Neural crest cell (in vitro differentiated cells): ENCODE results near the gene PKD2. TPM values are rescaled to one million over a fixed set of nuclear protein-coding genes. Genes with fewer than 3 reads are reported as not detected.
"Not testable (repeated sequence)": the region's sequence is repeated elsewhere in the genome, so short reads cannot be mapped to it uniquely, and the experiment has no call there.

Source experiments
- DNase-seq: peaks from one replicate; pipeline ENCODE4 v3.0.0; 2021; ENCODE audit warnings: low read depth, mixed read lengths, low spot score
- H3K27ac Mint-ChIP-seq: one replicate; pipeline ENCODE4 v1.8.0; 2021; ENCODE audit warnings: mild to moderate bottlenecking, mixed read lengths; ENCODE audit not compliant: unreplicated experiment
- H3K27me3 Mint-ChIP-seq: 2 replicates; pipeline ENCODE4 v1.8.0; 2021; ENCODE audit warnings: low read depth, mild to moderate bottlenecking, mixed read lengths
- H3K36me3 Mint-ChIP-seq: 2 replicates; pipeline ENCODE4 v1.8.0; 2021; ENCODE audit warnings: low read depth, mild to moderate bottlenecking, mixed read lengths
- H3K4me1 Mint-ChIP-seq: 2 replicates; pipeline ENCODE4 v1.8.0; 2021; ENCODE audit warnings: mixed read lengths
- H3K4me3 Mint-ChIP-seq: one replicate; pipeline ENCODE4 v1.8.0; 2021; ENCODE audit warnings: mild to moderate bottlenecking, mixed read lengths
- H3K9me3 Mint-ChIP-seq: 2 replicates; pipeline ENCODE4 v1.8.0; 2021; ENCODE audit warnings: mixed read lengths
- total RNA-seq: library from RNA; stranded (reverse); gene quantifications from 2 replicates; pipeline ENCODE4 v1.2.1, GENCODE V29; 2021
- TF ChIP-seq, protein P1 (sequence below): fragments of 200-600 bp; sonication (generic); conservative IDR thresholded peaks from 2 replicates; pipeline ENCODE4 v1.5.0; 2021; ENCODE audit warnings: antibody characterized with exemption, mild to moderate bottlenecking

Gene PKD2
- total RNA-seq, 1 donor from 2014 or later: 37.9 TPM

DNA sequence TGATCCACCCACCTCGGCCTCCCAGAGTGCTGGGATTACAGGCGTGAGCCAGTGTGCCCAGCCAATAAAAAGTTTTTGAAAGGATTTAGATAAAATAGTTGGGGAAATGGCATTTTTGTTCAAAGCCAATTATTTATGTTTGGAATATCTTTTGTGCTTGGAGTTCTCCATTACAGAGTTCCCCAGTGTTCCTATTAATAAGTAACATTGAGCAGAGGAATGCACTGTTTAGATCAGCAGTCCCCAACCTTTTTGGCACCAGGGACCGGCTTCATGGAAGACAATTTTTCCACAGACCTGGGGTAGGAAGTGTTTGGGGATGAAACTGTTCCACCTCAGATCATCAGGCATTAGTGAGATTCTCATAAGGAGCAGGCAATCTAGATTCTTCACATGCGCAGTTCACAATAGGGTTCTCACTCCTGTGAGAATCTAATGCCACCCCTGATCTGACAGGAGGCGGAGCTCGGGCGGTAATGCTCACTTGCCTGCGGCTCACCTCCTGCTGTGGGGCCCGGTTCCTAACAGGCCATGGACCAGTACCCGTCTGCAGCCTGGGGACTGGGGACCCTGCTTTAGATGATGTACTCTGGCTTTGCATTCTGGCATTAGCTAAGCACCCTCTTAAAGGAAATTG lies 8.3 kb downstream of the PKD2 start:
- no peak for DNase-seq
- Mint-ChIP-seq H3K4me3 (no peak overlapping the region), H3K27me3 (no peaks in the 10 kb centered on the region), H3K36me3 (peaks cover 9% of the 10 kb centered on the region), H3K9me3 (no peaks in the 10 kb centered on the region), H3K27ac (no peak overlapping the region), H3K4me1 (peaks cover 53% of the 10 kb centered on the region)
- TF ChIP-seq, protein P1, sequence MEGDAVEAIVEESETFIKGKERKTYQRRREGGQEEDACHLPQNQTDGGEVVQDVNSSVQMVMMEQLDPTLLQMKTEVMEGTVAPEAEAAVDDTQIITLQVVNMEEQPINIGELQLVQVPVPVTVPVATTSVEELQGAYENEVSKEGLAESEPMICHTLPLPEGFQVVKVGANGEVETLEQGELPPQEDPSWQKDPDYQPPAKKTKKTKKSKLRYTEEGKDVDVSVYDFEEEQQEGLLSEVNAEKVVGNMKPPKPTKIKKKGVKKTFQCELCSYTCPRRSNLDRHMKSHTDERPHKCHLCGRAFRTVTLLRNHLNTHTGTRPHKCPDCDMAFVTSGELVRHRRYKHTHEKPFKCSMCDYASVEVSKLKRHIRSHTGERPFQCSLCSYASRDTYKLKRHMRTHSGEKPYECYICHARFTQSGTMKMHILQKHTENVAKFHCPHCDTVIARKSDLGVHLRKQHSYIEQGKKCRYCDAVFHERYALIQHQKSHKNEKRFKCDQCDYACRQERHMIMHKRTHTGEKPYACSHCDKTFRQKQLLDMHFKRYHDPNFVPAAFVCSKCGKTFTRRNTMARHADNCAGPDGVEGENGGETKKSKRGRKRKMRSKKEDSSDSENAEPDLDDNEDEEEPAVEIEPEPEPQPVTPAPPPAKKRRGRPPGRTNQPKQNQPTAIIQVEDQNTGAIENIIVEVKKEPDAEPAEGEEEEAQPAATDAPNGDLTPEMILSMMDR: no peak

- Mint-ChIP-seq H3K9me3 (no peaks in the 10 kb centered on the region), H3K27ac (no peak overlapping the region), H3K4me1 (peaks cover 34% of the 10 kb centered on the region), H3K36me3 (peaks cover 15% of the 10 kb centered on the region), H3K4me3 (no peak overlapping the region), H3K27me3 (no peaks in the 10 kb centered on the region)
- TF ChIP-seq, protein P1: no peak
- no peak for DNase-seq
Measured at GRCh38 chr4:88017516-88018297, 10.3 kb downstream of the PKD2 start.

DNA sequence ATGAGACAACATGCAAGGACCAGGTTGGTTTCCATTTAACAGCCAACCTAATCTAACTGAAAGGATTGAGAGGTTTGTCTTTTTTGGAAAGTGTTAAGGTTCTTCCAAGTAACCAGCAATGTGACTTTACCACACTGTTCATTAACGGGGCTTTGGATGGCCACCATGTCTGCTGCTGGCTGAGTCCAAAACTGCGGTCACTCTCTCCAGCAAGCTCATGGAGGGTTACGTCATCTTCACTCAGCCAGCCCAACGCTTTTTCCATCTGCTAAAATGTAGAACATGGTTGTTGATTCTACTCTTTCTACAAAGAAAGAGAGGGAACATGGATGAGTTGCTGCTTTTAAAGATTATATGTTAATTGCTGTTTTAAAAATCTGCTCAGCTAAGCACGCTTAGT lies 11.0 kb downstream of the PKD2 start:
- DNase-seq: no peak
- no peaks in the 10 kb centered on the region for H3K9me3 Mint-ChIP-seq
- H3K4me1 Mint-ChIP-seq: peaks cover 27% of the 10 kb centered on the region
- peaks cover 17% of the 10 kb centered on the region for H3K36me3 Mint-ChIP-seq
- H3K27me3 Mint-ChIP-seq: no peaks in the 10 kb centered on the region
- H3K27ac Mint-ChIP-seq: no peak overlapping the region
- TF ChIP-seq, protein P1: no peak
- no peak overlapping the region for H3K4me3 Mint-ChIP-seq

DNA sequence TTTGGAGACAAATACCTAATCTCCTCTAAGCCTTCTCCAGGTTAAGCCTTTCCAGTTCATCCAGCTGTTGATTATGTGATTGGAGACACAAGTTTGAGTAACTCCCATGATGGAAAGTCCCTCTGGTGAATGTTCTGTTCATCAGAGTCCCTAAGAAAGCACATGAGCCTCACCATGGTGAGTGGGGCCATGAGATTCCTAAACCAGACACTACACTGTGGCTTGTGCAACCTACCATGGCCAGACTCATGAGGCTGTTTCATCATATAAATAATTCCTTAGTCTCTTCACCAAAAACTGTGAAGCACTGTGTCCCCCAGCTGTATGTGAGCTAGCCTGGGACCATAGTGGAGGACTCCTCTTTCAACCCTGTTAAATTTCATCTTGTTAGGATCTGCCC lies 14.4 kb downstream of the PKD2 start:
- Mint-ChIP-seq H3K4me1 (peaks cover 9% of the 10 kb centered on the region), H3K4me3 (no peak overlapping the region), H3K27ac (no peak overlapping the region), H3K27me3 (no peaks in the 10 kb centered on the region), H3K9me3 (peaks cover 8% of the 10 kb centered on the region), H3K36me3 (peaks cover 36% of the 10 kb centered on the region)
- DNase-seq: no peak
- TF ChIP-seq, protein P1: no peak

DNA sequence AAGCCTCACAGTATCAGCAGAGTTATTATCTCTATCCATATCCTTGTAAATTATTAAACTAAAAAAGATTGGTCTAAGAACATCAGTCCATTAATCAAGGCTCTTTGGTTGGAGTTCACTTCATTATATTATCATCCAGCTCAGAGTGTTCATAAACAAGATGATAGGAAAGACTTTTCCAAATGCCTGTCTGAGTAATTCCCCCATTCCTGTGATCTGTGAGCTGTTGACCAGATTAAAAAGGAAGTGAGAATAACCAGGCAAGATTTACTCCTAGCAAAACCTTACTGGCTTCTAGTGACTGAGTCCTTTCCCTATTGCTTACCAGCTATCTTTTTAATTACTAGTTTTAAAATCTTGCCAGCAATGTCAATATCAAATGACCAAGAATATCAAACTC lies 14.9 kb downstream of the PKD2 start:
- Mint-ChIP-seq H3K9me3 (peaks cover 8% of the 10 kb centered on the region), H3K4me3 (no peak overlapping the region), H3K27me3 (no peaks in the 10 kb centered on the region), H3K36me3 (peaks cover 37% of the 10 kb centered on the region), H3K27ac (no peak overlapping the region), H3K4me1 (peaks cover 9% of the 10 kb centered on the region)
- DNase-seq: no peak
- TF ChIP-seq, protein P1: no peak

GRCh38 chr4:88025868-88026661 lies 18.6 kb downstream of the PKD2 start:
- H3K36me3 Mint-ChIP-seq: peaks cover 44% of the 10 kb centered on the region
- not testable (repeated sequence) for H3K9me3 Mint-ChIP-seq, H3K4me1 Mint-ChIP-seq, H3K27ac Mint-ChIP-seq, DNase-seq, H3K27me3 Mint-ChIP-seq, H3K4me3 Mint-ChIP-seq
